HG03571 (cell line): ENCODE data around the gene ENPP5.
"Not testable (repeated sequence)": the region's sequence is repeated elsewhere in the genome, so short reads cannot be mapped to it uniquely, and the experiment has no call there.

Source experiments
- ATAC-seq: cut with Tn5 transposase; IDR thresholded peaks from one replicate; pipeline ENCODE4 v1.9.1; 2021; ENCODE audit not compliant: unreplicated experiment

The ENPP5 gene

GRCh38 chr6:46175976-46176375 is 5.2 kb upstream of the ENPP5 start:
- no peak for ATAC-seq

DNA sequence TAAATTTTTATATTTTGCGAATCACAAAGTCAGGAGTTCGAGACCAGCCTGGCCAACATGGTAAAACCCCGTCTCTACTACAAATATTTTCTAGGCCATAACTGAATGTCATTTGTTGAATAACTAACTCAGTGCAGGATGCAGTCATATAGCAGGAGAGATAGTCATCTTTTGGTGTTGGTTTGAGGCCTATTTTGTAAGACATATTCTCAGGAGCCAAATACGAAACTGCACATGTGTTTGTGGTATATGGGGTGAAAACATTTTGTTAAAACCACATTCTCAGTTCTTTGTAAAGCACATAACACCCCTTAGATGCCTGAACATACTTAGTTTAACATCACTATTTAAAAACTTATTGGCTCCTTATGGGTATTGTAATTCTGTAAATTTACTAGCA is 4.7 kb upstream of the ENPP5 start:
- ATAC-seq, result peak; percentile 78

DNA sequence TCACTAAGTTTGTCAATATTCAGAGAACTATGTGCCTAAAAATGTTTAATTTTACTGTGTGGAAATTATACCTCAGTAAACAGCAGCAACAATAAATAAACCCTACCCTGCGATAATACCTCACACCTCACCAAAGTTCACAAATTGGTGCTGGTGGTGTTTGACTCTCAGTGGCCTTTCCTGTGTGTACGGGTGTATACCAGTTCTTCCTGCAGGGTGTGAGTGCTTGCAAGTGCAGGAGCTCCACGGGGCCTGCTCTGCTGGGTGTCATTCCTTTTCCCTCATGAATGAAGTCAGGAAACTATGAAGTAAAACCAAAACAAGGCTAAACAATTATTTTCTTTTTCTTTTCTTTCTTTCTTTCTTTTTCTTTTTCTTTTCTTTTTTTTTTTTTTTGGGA is 4.1 kb upstream of the ENPP5 start:
- ATAC-seq, result no peak

- no peak for ATAC-seq
These were observed 1.4 kb upstream of the ENPP5 start for GRCh38 chr6:46172176-46172575.

- ATAC-seq, result no peak
These were observed 10.7 kb downstream of the ENPP5 start for GRCh38 chr6:46160102-46160501.

DNA sequence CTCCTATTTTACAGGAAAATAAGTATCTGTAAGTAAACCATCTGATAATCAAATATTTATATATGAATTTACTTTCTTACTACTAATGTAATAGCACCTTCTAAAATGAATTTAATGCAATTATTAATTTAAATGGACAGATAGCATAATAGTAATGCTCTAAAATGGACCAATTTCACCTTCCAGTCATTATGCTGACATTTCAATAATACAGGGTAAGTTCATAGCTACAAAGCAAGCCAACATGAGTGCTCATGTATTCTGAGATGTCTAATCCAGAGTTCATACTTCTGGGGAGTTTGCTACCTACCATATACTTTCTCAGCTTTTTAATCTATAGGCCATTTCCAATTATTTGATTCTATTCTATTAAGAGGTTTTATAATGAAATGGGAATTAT is 11.6 kb downstream of the ENPP5 start:
- ATAC-seq, result no peak

DNA sequence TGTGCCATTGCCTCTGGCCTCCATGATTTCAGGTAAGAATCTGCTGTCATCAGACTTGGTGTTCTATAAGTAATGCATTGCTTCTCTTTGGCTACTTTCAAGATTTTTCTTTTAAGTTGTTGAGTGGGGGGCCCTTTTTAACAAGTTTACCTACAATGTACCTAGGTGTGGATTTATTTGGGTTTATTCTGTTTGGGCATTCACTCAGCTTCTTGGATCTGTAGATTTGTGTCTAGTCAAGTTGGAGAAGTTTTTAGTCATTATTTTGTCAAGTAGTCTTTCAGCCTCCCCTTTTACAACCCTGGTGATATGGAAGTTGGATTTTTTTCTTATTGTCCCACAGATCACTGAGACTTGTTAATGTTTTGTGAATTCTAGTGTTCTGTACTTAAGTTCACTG is 14.1 kb downstream of the ENPP5 start:
- no peak for ATAC-seq

DNA sequence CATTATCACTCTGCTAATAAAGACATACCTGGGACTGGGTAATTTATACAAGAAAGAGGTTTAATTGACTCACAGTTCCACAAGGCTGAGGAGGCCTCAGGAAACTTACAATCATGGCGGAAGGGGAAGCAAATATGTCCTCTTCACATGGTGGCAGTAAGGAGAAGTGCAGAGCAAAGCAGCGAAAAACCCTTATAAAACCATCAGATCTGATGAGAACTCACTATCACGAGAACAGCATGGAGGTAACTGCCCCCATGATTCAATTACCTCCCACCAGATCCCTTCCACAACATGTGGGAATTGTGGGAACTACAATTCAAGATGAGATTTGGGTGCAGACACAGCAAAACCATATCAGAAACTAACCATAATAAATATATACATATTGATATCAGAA is 21.7 kb downstream of the ENPP5 start:
- not testable (repeated sequence) for ATAC-seq

DNA sequence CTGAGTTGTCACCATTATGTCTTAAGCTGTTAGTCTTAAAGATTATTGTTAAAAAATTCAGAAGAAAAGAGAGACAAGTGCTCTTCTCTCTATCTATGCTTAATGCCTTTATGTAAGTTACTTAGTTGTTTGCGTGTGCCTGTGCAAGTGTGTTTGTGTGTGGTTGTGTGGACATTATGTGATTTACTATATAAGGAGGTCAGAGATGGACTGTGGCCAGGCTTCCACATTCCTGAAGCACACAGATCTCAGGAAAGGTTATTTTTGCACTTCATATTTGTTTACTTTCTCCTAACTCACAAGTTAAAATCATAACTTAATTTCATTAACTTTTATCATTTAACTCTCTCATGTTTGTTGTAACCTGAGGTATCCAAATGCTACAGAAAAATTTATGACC is 26.5 kb downstream of the ENPP5 start:
- ATAC-seq, result no peak

DNA sequence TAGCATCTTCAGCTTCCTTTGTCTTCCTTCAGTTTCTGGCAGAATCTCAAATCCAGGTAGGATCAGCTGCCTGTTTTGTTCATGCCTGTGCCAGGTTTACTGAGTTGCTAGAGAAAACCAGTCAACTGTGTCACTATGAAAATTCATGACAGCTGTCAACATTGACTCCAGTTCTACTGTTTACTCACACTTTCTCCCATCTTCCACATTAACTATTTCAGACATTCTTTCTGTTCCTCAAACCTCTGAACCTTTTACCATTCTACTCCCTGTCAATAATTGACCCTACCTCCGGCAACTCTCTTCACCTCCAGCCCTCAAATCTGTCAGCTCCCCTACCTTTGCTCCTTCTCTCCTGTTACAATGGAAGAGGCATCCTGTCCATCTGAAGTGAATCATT is 32.5 kb downstream of the ENPP5 start:
- peak; percentile 89 for ATAC-seq

DNA sequence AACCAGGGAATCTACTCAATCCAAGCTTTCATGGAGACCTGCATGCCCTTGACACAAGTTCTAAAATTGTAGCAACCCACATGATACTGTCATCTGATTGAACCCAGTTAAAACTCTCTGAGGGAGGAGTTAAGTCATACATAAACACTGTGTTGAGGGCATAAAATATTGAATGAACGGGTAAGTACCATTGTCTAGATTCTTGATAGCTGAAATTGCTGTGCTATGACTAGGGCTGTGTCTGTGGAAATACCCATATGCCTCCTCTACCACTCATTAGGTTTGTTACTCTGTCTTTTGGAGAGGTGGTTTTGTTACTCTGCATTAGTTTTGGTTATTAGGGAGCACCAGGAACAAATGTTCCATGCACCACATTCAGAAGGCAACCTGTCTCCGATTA is 33.4 kb downstream of the ENPP5 start:
- peak; percentile 41 for ATAC-seq

- ATAC-seq, result no peak
These were observed 33.9 kb downstream of the ENPP5 start for GRCh38 chr6:46136831-46137230.

- no peak for ATAC-seq
These were observed 35.6 kb downstream of the ENPP5 start for GRCh38 chr6:46135176-46135575.

GRCh38 chr6:46134216-46134615 is 36.6 kb downstream of the ENPP5 start:
- ATAC-seq, result no peak

GRCh38 chr6:46131291-46131690 is 39.5 kb downstream of the ENPP5 start:
- not testable (repeated sequence) for ATAC-seq

GRCh38 chr6:46130666-46131065 is 40.1 kb downstream of the ENPP5 start:
- ATAC-seq, result no peak

- ATAC-seq, result peak; percentile 98
These were observed 40.9 kb downstream of the ENPP5 start, which contains the start of gene ENPP4 for GRCh38 chr6:46129629-46130511. Gene ENPP4 (plus strand): TSS chr6:46129989. CDS start chr6:46139584, 9,595 bp downstream.

- peak; percentile 3 for ATAC-seq
These were observed 41.5 kb downstream of the ENPP5 start for GRCh38 chr6:46129291-46129628.

DNA sequence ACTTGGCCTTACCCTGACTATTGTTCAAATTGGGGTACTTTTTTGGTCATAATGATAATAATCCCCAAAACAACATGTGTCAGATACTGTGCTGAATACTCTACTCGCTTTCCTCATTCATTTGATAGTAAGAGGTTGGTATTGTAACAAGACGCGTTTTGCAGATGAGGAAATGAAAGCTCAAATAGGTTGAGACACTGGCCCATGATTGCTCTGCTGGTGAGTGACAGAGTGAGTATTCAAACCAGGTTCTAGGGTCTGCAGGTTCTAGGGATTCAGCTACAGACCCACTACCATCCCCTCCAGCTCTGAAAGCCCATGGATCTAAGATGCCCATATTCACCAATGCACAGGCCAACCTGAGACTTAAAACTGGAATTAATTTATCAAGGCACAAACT is 42.3 kb downstream of the ENPP5 start:
- ATAC-seq, result no peak

DNA sequence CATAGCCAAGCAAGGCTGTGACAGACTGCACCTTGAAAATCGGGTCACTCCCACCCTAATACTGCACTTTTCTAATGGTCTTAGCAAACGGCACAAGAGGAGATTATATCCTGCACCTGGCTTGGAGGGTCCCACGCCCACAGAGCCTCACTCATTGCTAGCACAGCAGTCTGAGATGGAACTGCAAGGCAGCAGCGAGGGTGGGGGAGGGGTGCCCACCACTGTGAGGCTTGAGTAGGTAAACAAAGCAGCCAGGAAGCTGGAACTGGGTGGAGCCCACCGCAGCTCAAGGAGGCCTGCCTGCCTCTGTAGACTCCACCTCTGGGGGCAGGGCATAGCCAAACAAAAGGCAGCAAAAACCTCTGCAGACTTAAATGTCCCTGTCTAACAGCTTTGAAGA is 51.1 kb downstream of the ENPP5 start:
- ATAC-seq, result not testable (repeated sequence)

DNA sequence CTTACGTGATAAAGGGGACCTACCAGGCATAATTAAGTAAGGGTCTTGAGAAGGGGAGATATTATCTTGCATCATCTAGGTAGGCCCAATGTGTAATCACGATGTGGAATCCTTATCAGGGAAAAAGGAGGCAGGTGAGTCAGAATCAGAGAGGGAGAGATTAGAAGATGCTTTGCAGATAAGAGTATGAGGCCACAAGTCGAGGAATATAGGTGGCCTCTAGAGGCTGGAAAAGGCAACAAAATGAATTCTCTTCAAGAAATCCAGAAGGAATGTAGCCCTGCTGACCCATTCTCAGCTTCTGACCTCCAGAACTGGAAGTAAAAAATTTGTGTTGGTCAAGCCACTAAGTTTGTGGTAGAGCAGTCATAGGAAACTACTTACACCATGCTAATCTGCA is 51.9 kb downstream of the ENPP5 start:
- ATAC-seq, result no peak

DNA sequence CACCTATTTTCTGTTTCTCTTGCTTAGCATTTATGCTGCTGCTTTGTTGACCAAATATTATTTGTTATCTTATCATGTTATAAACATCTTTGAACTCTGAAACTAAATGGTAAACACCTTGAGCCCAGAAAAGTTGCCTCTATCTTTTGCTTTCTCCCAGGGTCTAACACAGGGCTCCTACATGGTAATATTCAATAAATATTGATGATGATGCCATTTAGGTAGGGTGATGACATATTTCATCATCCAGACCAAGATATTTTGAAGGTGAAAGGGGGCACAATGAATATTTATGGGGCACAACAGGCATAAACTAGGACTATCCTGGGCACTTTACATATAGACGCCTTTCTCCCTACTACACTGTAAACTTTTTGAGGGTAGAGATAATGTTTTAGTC is 52.6 kb downstream of the ENPP5 start:
- ATAC-seq, result no peak

GRCh38 chr6:46116289-46116688 is 54.5 kb downstream of the ENPP5 start:
- no peak for ATAC-seq
